Measurements from ENCODE around the gene ADORA2B.

- no peak for TF ChIP-seq CTCF (IDR thresholded peaks at IDR 0.05; ENCODE audit: insufficient read depth, low read depth, low read length)
- TF ChIP-seq EZH2 (IDR thresholded peaks at IDR 0.05; ENCODE audit: insufficient read depth, low read length): peak; percentile 40
Observed at GRCh38 chr17:15917438-15918027, 27.4 kb upstream of the ADORA2B start.
